Measurements from ENCODE around the gene NAALADL2. TPM values are rescaled to one million over a fixed set of nuclear protein-coding genes. Genes with fewer than 3 reads are reported as not detected.

NAALADL2 gene
- total and polyA plus RNA-seq, 2 of the 13 experiments (the other 11 are each of a cell fraction or from before 2014, with no cell fraction given): 0.08 TPM; not detected in 1

- H3K9ac ChIP-seq (ENCODE audit: insufficient read depth, low read depth, low read length): no peak overlapping the region
- intact Hi-C loops (cut with micrococcal nuclease; ENCODE audit: unreplicated experiment): no loop called here
- no peak overlapping the region for H3K27ac ChIP-seq (ENCODE audit: extremely low read length, insufficient read depth, low read length)
- POLR2A ChIA-PET: no interaction called here
- H3K4me3 ChIP-seq (replicated peaks in 1 of 3; ENCODE audit: insufficient read depth in 1 of 3, low read depth in 2 of 3, low read length in 3 of 3): no peak overlapping the region
- TF ChIP-seq CCDC6 (CRISPR knock-in tag; IDR thresholded peaks at IDR 0.05): no peak
- TF ChIP-seq ZNF207 (IDR thresholded peaks at IDR 0.05; ENCODE audit: borderline replicate concordance): no peak
- no peak for TF ChIP-seq ZNF253 (CRISPR knock-in tag; IDR thresholded peaks at IDR 0.05; ENCODE audit: borderline replicate concordance)
- no peak for TF ChIP-seq ATF1 (CRISPR knock-in tag; IDR thresholded peaks at IDR 0.05)
- TF ChIP-seq ZNF296 (CRISPR knock-in tag; conservative IDR thresholded peaks at IDR 0.05): no peak
- no peak for TF ChIP-seq ZNF784 (CRISPR knock-in tag; IDR thresholded peaks at IDR 0.05; ENCODE audit: borderline replicate concordance)
- no peak for TF ChIP-seq ZNF552 (CRISPR knock-in tag; IDR thresholded peaks at IDR 0.05; ENCODE audit: borderline replicate concordance)
- no peak for TF ChIP-seq SATB2 (CRISPR knock-in tag; IDR thresholded peaks at IDR 0.05)
- TF ChIP-seq MED8 (CRISPR knock-in tag; IDR thresholded peaks at IDR 0.05; ENCODE audit: insufficient replicate concordance): no peak
- TF ChIP-seq CREM (IDR thresholded peaks at IDR 0.05): no peak
- TF ChIP-seq CREM (CRISPR knock-in tag; IDR thresholded peaks at IDR 0.05): no peak
- no peak for TF ChIP-seq TAF15 (IDR thresholded peaks at IDR 0.05; ENCODE audit: low read depth, low read length, poor library complexity, severe bottlenecking)
- H3K79me2 ChIP-seq (ENCODE audit: insufficient read depth, low read length): no peaks in the 10 kb centered on the region
- in situ Hi-C loops (cut with HindIII; ENCODE audit: extremely low pct_ligation_motif_present, low pct_unique_long_range_greater_than_20kb): no loop called here
- H3K4me2 ChIP-seq (ENCODE audit: low read depth, low read length): no peak overlapping the region
- no TSS peak for BruUV-seq (replicated peaks)
- DNase-seq (ENCODE audit: low spot score) (no peak), FAIRE-seq (no peak), ATAC-seq (no peak)
- no peaks in the 10 kb centered on the region for H3K9me3 ChIP-seq (ENCODE audit: low read length)
- no peaks in the 10 kb centered on the region for H4K20me1 ChIP-seq (ENCODE audit: insufficient read depth, low read length)
- H3K27me3 ChIP-seq (ENCODE audit: control insufficient read depth in 1 of 2, insufficient read depth in 2 of 2, low read length in 2 of 2): no peaks in the 10 kb centered on the region
- no peaks in the 10 kb centered on the region for H3K36me3 ChIP-seq (replicated peaks in 1 of 2; ENCODE audit: control insufficient read depth in 1 of 2, insufficient read depth in 2 of 2, low read length in 2 of 2)
- CTCF ChIA-PET (ENCODE audit: low intra/inter-chr PET ratio, low total read pairs): no interaction called here
- WGBS (ENCODE audit: low lambda C conversion rate): 26% methylated on average over 5 of the region's 5 CpGs
- H3K4me1 ChIP-seq (ENCODE audit: insufficient read depth, low read length): no peaks in the 10 kb centered on the region
- H2AFZ ChIP-seq (ENCODE audit: low read length): no peak overlapping the region
Observed at GRCh38 chr3:175270198-175270837, 411.2 kb downstream of the NAALADL2 start.
